WTC11 (cell line): ENCODE data around the gene SH3BP5. TPM values are rescaled to one million over a fixed set of nuclear protein-coding genes. Genes with fewer than 3 reads are reported as not detected.
A peak's percentile ranks its signal among the peaks of the same experiment; 100 is the strongest.

Experiments
- ATAC-seq: fragments of 200-7000 bp; cut with Tn5 transposase; 2 replicates; pipeline ENCODE4 v1.10.0; 2021; ENCODE audit warnings: mild to moderate bottlenecking, moderate library complexity
- CTCF ChIA-PET: fragments of 300-600 bp; sonication (Branson Sonifier 250); formaldehyde crosslinking; loops from one replicate; lab custom pipeline; 2021; ENCODE audit warnings: antibody characterized with exemption; lab: Charles Lee
- POLR2A ChIA-PET: fragments of 350-600 bp; sonication (Branson Sonifier 250); formaldehyde crosslinking; loops from one replicate; lab custom pipeline; 2021; ENCODE audit warnings: antibody characterized with exemption; lab: Charles Lee
- DNase-seq: peaks from one replicate; pipeline ENCODE4 v3.0.0; 2021; ENCODE audit warnings: low spot score
- H3K27ac Mint-ChIP-seq: 2 replicates; pipeline ENCODE4 v1.8.0; 2021; ENCODE audit warnings: mixed read lengths
- H3K27me3 Mint-ChIP-seq: 2 replicates; pipeline ENCODE4 v1.8.0; 2021; ENCODE audit warnings: low read depth, mild to moderate bottlenecking, moderate library complexity, mixed read lengths
- H3K36me3 Mint-ChIP-seq: 2 replicates; pipeline ENCODE4 v1.8.0; 2021; ENCODE audit warnings: mixed read lengths
- H3K4me1 Mint-ChIP-seq: 2 replicates; pipeline ENCODE4 v1.8.0; 2022; ENCODE audit warnings: mixed read lengths
- H3K4me3 Mint-ChIP-seq: 2 replicates; pipeline ENCODE4 v1.8.0; 2021; ENCODE audit warnings: mild to moderate bottlenecking, moderate library complexity, mixed read lengths
- H3K9me3 Mint-ChIP-seq: 2 replicates; pipeline ENCODE4 v1.8.0; 2021; ENCODE audit warnings: mixed read lengths
- FOXJ3 ChIP-seq: sonication (generic); formaldehyde crosslinking; IDR thresholded peaks from 2 replicates; pipeline ENCODE4 v1.9.0; 2021; ENCODE audit warnings: missing genetic modification reagents, mild to moderate bottlenecking, borderline replicate concordance
- IRF2 ChIP-seq: sonication (generic); formaldehyde crosslinking; IDR thresholded peaks from 2 replicates; pipeline ENCODE4 v1.8.0; 2022; ENCODE audit warnings: low read depth, missing genetic modification reagents, borderline replicate concordance
- MXD4 ChIP-seq: fragments of 250-450 bp; sonication (Bioruptor Pico); IDR thresholded peaks from 2 replicates; pipeline ENCODE4 v1.8.0; 2021; ENCODE audit warnings: mild to moderate bottlenecking, moderate library complexity, borderline replicate concordance
- MYBL2 ChIP-seq: sonication (generic); formaldehyde crosslinking; IDR thresholded peaks from 2 replicates; pipeline ENCODE4 v1.8.1; 2023; ENCODE audit warnings: mild to moderate bottlenecking, moderate library complexity, missing genetic modification reagents
- NFATC4 ChIP-seq: fragments of 250-450 bp; sonication (Bioruptor Pico); IDR thresholded peaks from 2 replicates; pipeline ENCODE4 v1.9.0; 2021; ENCODE audit warnings: mild to moderate bottlenecking
- PRRX2 ChIP-seq: fragments of 250-450 bp; sonication (Bioruptor Pico); IDR thresholded peaks from 2 replicates; pipeline ENCODE4 v1.8.0; 2021; ENCODE audit warnings: mild to moderate bottlenecking
- TEAD4 ChIP-seq: sonication (generic); formaldehyde crosslinking; IDR thresholded peaks from 2 replicates; pipeline ENCODE4 v1.8.0; 2022; ENCODE audit warnings: mild to moderate bottlenecking, missing genetic modification reagents
- total RNA-seq: library from RNA; stranded (reverse); gene quantifications from 3 replicates; pipeline ENCODE4 v1.2.3, GENCODE V29; 2021
- TF ChIP-seq, protein P1 (sequence below): sonication (generic); formaldehyde crosslinking; IDR thresholded peaks from 2 replicates; pipeline ENCODE4 v1.8.1; 2022; ENCODE audit warnings: missing genetic modification reagents, borderline replicate concordance
- TF ChIP-seq, protein P2 (sequence below): sonication (generic); formaldehyde crosslinking; IDR thresholded peaks from 2 replicates; pipeline ENCODE4 v1.8.1; 2023; ENCODE audit warnings: mild to moderate bottlenecking, missing genetic modification reagents
- TF ChIP-seq, protein P3 (sequence below): fragments of 250-450 bp; sonication (Bioruptor Pico); IDR thresholded peaks from 2 replicates; pipeline ENCODE4 v1.9.0; 2021; ENCODE audit warnings: mild to moderate bottlenecking
- TF ChIP-seq, protein P4 (sequence below): sonication (generic); formaldehyde crosslinking; conservative IDR thresholded peaks from 2 replicates; pipeline ENCODE4 v1.8.1; 2023; ENCODE audit warnings: mild to moderate bottlenecking, low read depth, missing genetic modification reagents, moderate library complexity
- TF ChIP-seq, protein P5 (sequence below): sonication (generic); formaldehyde crosslinking; IDR thresholded peaks from 2 replicates; pipeline ENCODE4 v1.8.1; 2023; ENCODE audit warnings: mild to moderate bottlenecking, moderate library complexity, missing genetic modification reagents
- TF ChIP-seq, protein P6 (sequence below): sonication (generic); formaldehyde crosslinking; conservative IDR thresholded peaks from 2 replicates; pipeline ENCODE4 v1.8.1; 2022; ENCODE audit warnings: mild to moderate bottlenecking, missing genetic modification reagents
- TF ChIP-seq, protein P7 (sequence below): sonication (generic); formaldehyde crosslinking; IDR thresholded peaks from 2 replicates; pipeline ENCODE4 v1.8.0; 2022; ENCODE audit warnings: mild to moderate bottlenecking, missing genetic modification reagents

Gene SH3BP5
- total RNA-seq, 1 experiment from 2014 or later = 7.2 TPM

DNA sequence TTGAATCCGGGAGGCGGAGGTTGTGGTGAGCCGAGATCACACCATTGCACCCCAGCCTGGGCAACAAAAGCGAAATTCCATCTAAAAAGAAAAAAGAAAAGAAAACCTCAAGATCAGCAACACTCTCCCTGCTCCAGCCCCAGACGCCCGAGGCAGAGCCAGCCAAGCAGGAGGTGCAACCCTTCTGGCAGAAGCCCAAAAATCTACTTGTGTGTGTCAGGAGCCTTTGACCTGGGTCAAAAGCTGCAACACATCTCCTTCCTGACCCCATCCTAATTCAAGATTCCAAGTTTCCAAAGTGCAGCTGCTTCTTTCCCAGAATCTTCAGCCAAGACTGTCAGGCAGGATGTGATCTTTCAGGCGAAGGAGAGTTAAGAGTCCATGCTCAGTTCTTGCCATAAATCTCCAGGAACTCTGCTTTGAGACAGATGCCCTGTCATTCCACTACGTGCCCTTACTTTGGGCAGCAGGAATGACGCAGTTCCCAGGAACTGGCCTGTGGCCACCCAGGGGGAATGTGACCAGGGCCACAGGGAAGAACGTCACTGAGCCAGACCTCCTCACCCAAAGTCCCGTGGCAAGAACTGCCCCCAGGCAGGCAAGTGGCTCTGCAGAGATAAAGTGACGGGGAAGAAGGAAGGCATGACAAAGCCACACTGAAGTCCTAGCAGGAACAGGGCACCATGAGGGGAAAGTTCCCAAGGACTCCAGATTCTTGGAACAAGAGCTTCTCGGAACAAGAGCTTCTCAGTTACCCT lies 39.4 kb downstream of the SH3BP5 start:
- no peak for ATAC-seq
- Mint-ChIP-seq H3K4me1 (peaks cover 5% of the 10 kb centered on the region; the same call in 1 of the 2 replicates), H3K36me3 (no peaks in the 10 kb centered on the region), H3K27ac (peak overlapping the region; percentile 16; the same call in 1 of the 2 replicates), H3K27me3 (no peaks in the 10 kb centered on the region), H3K4me3 (no peak overlapping the region), H3K9me3 (peaks cover 4% of the 10 kb centered on the region; the same call in 1 of the 2 replicates)
- CTCF ChIA-PET = interaction anchor here (1.5 kb wide), 1 partner anchor 25 kb away, joined by 3 read pairs; no protein-coding TSS in a partner anchor
- TF ChIP-seq, protein P1, sequence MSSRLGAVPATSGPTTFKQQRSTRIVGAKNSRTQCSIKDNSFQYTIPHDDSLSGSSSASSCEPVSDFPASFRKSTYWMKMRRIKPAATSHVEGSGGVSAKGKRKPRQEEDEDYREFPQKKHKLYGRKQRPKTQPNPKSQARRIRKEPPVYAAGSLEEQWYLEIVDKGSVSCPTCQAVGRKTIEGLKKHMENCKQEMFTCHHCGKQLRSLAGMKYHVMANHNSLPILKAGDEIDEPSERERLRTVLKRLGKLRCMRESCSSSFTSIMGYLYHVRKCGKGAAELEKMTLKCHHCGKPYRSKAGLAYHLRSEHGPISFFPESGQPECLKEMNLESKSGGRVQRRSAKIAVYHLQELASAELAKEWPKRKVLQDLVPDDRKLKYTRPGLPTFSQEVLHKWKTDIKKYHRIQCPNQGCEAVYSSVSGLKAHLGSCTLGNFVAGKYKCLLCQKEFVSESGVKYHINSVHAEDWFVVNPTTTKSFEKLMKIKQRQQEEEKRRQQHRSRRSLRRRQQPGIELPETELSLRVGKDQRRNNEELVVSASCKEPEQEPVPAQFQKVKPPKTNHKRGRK (CRISPR knock-in tag) = no peak
- TF ChIP-seq TEAD4 (CRISPR knock-in tag) = no peak
- TF ChIP-seq, protein P2, sequence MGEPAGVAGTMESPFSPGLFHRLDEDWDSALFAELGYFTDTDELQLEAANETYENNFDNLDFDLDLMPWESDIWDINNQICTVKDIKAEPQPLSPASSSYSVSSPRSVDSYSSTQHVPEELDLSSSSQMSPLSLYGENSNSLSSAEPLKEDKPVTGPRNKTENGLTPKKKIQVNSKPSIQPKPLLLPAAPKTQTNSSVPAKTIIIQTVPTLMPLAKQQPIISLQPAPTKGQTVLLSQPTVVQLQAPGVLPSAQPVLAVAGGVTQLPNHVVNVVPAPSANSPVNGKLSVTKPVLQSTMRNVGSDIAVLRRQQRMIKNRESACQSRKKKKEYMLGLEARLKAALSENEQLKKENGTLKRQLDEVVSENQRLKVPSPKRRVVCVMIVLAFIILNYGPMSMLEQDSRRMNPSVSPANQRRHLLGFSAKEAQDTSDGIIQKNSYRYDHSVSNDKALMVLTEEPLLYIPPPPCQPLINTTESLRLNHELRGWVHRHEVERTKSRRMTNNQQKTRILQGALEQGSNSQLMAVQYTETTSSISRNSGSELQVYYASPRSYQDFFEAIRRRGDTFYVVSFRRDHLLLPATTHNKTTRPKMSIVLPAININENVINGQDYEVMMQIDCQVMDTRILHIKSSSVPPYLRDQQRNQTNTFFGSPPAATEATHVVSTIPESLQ = no peak
- TF ChIP-seq, protein P3, sequence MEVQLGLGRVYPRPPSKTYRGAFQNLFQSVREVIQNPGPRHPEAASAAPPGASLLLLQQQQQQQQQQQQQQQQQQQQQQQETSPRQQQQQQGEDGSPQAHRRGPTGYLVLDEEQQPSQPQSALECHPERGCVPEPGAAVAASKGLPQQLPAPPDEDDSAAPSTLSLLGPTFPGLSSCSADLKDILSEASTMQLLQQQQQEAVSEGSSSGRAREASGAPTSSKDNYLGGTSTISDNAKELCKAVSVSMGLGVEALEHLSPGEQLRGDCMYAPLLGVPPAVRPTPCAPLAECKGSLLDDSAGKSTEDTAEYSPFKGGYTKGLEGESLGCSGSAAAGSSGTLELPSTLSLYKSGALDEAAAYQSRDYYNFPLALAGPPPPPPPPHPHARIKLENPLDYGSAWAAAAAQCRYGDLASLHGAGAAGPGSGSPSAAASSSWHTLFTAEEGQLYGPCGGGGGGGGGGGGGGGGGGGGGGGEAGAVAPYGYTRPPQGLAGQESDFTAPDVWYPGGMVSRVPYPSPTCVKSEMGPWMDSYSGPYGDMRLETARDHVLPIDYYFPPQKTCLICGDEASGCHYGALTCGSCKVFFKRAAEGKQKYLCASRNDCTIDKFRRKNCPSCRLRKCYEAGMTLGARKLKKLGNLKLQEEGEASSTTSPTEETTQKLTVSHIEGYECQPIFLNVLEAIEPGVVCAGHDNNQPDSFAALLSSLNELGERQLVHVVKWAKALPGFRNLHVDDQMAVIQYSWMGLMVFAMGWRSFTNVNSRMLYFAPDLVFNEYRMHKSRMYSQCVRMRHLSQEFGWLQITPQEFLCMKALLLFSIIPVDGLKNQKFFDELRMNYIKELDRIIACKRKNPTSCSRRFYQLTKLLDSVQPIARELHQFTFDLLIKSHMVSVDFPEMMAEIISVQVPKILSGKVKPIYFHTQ = no peak
- no peak for TF ChIP-seq MXD4 (CRISPR knock-in tag)
- no peak for TF ChIP-seq NFATC4 (CRISPR knock-in tag)
- no peak for TF ChIP-seq FOXJ3 (CRISPR knock-in tag)
- no peak for TF ChIP-seq IRF2 (CRISPR knock-in tag)
- TF ChIP-seq, protein P4, sequence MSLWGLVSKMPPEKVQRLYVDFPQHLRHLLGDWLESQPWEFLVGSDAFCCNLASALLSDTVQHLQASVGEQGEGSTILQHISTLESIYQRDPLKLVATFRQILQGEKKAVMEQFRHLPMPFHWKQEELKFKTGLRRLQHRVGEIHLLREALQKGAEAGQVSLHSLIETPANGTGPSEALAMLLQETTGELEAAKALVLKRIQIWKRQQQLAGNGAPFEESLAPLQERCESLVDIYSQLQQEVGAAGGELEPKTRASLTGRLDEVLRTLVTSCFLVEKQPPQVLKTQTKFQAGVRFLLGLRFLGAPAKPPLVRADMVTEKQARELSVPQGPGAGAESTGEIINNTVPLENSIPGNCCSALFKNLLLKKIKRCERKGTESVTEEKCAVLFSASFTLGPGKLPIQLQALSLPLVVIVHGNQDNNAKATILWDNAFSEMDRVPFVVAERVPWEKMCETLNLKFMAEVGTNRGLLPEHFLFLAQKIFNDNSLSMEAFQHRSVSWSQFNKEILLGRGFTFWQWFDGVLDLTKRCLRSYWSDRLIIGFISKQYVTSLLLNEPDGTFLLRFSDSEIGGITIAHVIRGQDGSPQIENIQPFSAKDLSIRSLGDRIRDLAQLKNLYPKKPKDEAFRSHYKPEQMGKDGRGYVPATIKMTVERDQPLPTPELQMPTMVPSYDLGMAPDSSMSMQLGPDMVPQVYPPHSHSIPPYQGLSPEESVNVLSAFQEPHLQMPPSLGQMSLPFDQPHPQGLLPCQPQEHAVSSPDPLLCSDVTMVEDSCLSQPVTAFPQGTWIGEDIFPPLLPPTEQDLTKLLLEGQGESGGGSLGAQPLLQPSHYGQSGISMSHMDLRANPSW (CRISPR knock-in tag) = no peak
- TF ChIP-seq, protein P5, sequence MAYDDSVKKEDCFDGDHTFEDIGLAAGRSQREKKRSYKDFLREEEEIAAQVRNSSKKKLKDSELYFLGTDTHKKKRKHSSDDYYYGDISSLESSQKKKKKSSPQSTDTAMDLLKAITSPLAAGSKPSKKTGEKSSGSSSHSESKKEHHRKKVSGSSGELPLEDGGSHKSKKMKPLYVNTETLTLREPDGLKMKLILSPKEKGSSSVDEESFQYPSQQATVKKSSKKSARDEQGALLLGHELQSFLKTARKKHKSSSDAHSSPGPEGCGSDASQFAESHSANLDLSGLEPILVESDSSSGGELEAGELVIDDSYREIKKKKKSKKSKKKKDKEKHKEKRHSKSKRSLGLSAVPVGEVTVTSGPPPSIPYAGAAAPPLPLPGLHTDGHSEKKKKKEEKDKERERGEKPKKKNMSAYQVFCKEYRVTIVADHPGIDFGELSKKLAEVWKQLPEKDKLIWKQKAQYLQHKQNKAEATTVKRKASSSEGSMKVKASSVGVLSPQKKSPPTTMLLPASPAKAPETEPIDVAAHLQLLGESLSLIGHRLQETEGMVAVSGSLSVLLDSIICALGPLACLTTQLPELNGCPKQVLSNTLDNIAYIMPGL (CRISPR knock-in tag) = no peak
- TF ChIP-seq, protein P6, sequence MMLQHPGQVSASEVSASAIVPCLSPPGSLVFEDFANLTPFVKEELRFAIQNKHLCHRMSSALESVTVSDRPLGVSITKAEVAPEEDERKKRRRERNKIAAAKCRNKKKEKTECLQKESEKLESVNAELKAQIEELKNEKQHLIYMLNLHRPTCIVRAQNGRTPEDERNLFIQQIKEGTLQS (CRISPR knock-in tag) = no peak
- TF ChIP-seq MYBL2 (CRISPR knock-in tag) = no peak
- no peak for TF ChIP-seq PRRX2 (CRISPR knock-in tag)
- TF ChIP-seq, protein P7, sequence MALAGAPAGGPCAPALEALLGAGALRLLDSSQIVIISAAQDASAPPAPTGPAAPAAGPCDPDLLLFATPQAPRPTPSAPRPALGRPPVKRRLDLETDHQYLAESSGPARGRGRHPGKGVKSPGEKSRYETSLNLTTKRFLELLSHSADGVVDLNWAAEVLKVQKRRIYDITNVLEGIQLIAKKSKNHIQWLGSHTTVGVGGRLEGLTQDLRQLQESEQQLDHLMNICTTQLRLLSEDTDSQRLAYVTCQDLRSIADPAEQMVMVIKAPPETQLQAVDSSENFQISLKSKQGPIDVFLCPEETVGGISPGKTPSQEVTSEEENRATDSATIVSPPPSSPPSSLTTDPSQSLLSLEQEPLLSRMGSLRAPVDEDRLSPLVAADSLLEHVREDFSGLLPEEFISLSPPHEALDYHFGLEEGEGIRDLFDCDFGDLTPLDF (CRISPR knock-in tag) = no peak
- POLR2A ChIA-PET = no interaction called here
- DNase-seq = no peak
